Stimulated activated CD4-positive, alpha-beta T cell treated with anti-CD3 and anti-CD28 coated beads, TNF-alpha, amount 100 ng/mL, for 4 hours (primary cell): ENCODE measurements around the gene KANSL2.
"Not testable (repeated sequence)": the region's sequence is repeated elsewhere in the genome, so short reads cannot be mapped to it uniquely, and the experiment has no call there.

Experiments
- DNase-seq, 3 experiments: peaks; one replicate each; pipeline ENCODE4 v3.0.0-alpha.2; 2020; ENCODE audit warnings: low read depth in 3 of 3

Gene KANSL2

GRCh38 chr12:48686037-48686595, 4.1 kb upstream of the KANSL2 start:
- DNase-seq: no peak

GRCh38 chr12:48683534-48683933, 1.5 kb upstream of the KANSL2 start:
- DNase-seq: no peak

- no peak for DNase-seq
These were observed 889 bp upstream of the KANSL2 start for GRCh38 chr12:48682927-48683326.

- not testable (repeated sequence) for DNase-seq
These were observed 481 bp upstream of the KANSL2 start for GRCh38 chr12:48682533-48682905.

- DNase-seq: no peak
These were observed 684 bp downstream of the KANSL2 start for GRCh38 chr12:48681399-48681709.

- DNase-seq: no peak
These were observed 1.2 kb downstream of the KANSL2 start for GRCh38 chr12:48680861-48681260.

- no peak for DNase-seq
These were observed 3.4 kb downstream of the KANSL2 start for GRCh38 chr12:48678551-48679185.

- no peak for DNase-seq
These were observed 10.7 kb downstream of the KANSL2 start for GRCh38 chr12:48671231-48671856.

- DNase-seq: no peak
These were observed 13.0 kb downstream of the KANSL2 start for GRCh38 chr12:48668996-48669395.

- no peak for DNase-seq
These were observed 22.2 kb downstream of the KANSL2 start for GRCh38 chr12:48659863-48660262.

- no peak for DNase-seq
These were observed 30.4 kb downstream of the KANSL2 start for GRCh38 chr12:48651681-48652080.

GRCh38 chr12:48645354-48645753, 36.7 kb downstream of the KANSL2 start:
- DNase-seq: not testable (repeated sequence)

GRCh38 chr12:48643011-48643410, 39.0 kb downstream of the KANSL2 start:
- DNase-seq: no peak

GRCh38 chr12:48641752-48642555, 40.1 kb downstream of the KANSL2 start:
- not testable (repeated sequence) for DNase-seq

- DNase-seq: no peak
These were observed 41.2 kb downstream of the KANSL2 start for GRCh38 chr12:48640854-48641253.

GRCh38 chr12:48640428-48640827, 41.6 kb downstream of the KANSL2 start:
- no peak for DNase-seq

GRCh38 chr12:48631071-48631470, 51.0 kb downstream of the KANSL2 start:
- DNase-seq: no peak

GRCh38 chr12:48630346-48630745, 51.7 kb downstream of the KANSL2 start:
- no peak for DNase-seq

GRCh38 chr12:48629541-48629940, 52.5 kb downstream of the KANSL2 start:
- no peak for DNase-seq

GRCh38 chr12:48627556-48627955, 54.5 kb downstream of the KANSL2 start:
- no peak for DNase-seq

GRCh38 chr12:48622997-48623396, 59.0 kb downstream of the KANSL2 start:
- DNase-seq: not testable (repeated sequence)

- peak; percentile 38 to 56 (median 46) for DNase-seq
These were observed 63.5 kb downstream of the KANSL2 start for GRCh38 chr12:48618541-48618940.

- DNase-seq: no peak
These were observed 66.4 kb downstream of the KANSL2 start for GRCh38 chr12:48615681-48616080.
